CD8-positive, alpha-beta memory T cell (primary cell): ENCODE results near the gene RPS10. TPM values are rescaled to one million over a fixed set of nuclear protein-coding genes. Genes with fewer than 3 reads are reported as not detected.
"Not testable (repeated sequence)": the region's sequence is repeated elsewhere in the genome, so short reads cannot be mapped to it uniquely, and the experiment has no call there.

Source experiments
- CTCF ChIA-PET: fragments of 350-600 bp; sonication (Branson Sonifier 250); formaldehyde crosslinking; loops from one replicate; lab custom pipeline; 2021; ENCODE audit warnings: antibody characterized with exemption; lab: Charles Lee
- POLR2A ChIA-PET: fragments of 350-600 bp; sonication (Branson Sonifier 250); formaldehyde crosslinking; loops from one replicate; lab custom pipeline; 2021; ENCODE audit warnings: antibody characterized with exemption; lab: Charles Lee
- DNase-seq, 5 donors: peaks; one replicate each; pipeline versions ENCODE4 v3.0.0 to v3.0.0-alpha.2; 2020 to 2022; ENCODE audit warnings: mixed read lengths in 1 of 5
- H3K27ac ChIP-seq: one replicate; pipeline ENCODE4 v1.7.0; 2013; ENCODE audit warnings: low read depth, mild to moderate bottlenecking, low read length, moderate library complexity
- H3K27me3 ChIP-seq: 2 replicates; pipeline ENCODE4 v1.7.0; 2013; ENCODE audit warnings: low read length, mild to moderate bottlenecking; ENCODE audit not compliant: insufficient read depth, poor library complexity, severe bottlenecking
- H3K36me3 ChIP-seq: 2 replicates; pipeline ENCODE4 v1.7.0; 2013; ENCODE audit warnings: mild to moderate bottlenecking, low read length, moderate library complexity; ENCODE audit not compliant: insufficient read depth
- H3K4me1 ChIP-seq: 2 replicates; pipeline ENCODE4 v1.7.0; 2013; ENCODE audit warnings: mild to moderate bottlenecking, low read length, moderate library complexity; ENCODE audit not compliant: insufficient read depth
- H3K4me3 ChIP-seq: 2 replicates; pipeline ENCODE4 v1.7.0; 2013; ENCODE audit warnings: mild to moderate bottlenecking, low read length
- H3K9me3 ChIP-seq: 2 replicates; pipeline ENCODE4 v1.7.0; 2013; ENCODE audit warnings: mild to moderate bottlenecking, low read length
- H3K27ac Mint-ChIP-seq, 8 donors: one replicate each; pipeline ENCODE4 v1.8.0; 2020 to 2021; ENCODE audit warnings: mixed read lengths in 8 of 8, mild to moderate bottlenecking in 6 of 8, inconsistent platforms in 3 of 8, moderate library complexity in 3 of 8
- H3K27me3 Mint-ChIP-seq, 2 donors: one replicate each; pipeline ENCODE4 v1.8.0; 2020 to 2021; ENCODE audit warnings: mixed read lengths in 2 of 2, mild to moderate bottlenecking in 1 of 2, moderate library complexity in 1 of 2
- H3K36me3 Mint-ChIP-seq, 3 donors: one replicate each; pipeline ENCODE4 v1.8.0; 2020 to 2021; ENCODE audit warnings: mixed read lengths in 3 of 3, inconsistent platforms in 1 of 3, mild to moderate bottlenecking in 1 of 3
- H3K4me1 Mint-ChIP-seq, 3 donors: one replicate each; pipeline ENCODE4 v1.8.0; 2020 to 2021; ENCODE audit warnings: mixed read lengths in 3 of 3, inconsistent platforms in 1 of 3, mild to moderate bottlenecking in 1 of 3
- H3K4me3 Mint-ChIP-seq, 7 donors: one replicate each; pipeline ENCODE4 v1.8.0; 2020 to 2021; ENCODE audit warnings: mixed read lengths in 7 of 7, mild to moderate bottlenecking in 6 of 7, moderate library complexity in 4 of 7, inconsistent platforms in 2 of 7
- H3K9me3 Mint-ChIP-seq, 5 donors: one replicate each; pipeline ENCODE4 v1.8.0; 2020 to 2022; ENCODE audit warnings: mixed read lengths in 5 of 5, mild to moderate bottlenecking in 3 of 5, moderate library complexity in 2 of 5, inconsistent platforms in 1 of 5
- polyA plus RNA-seq: library from polyadenylated mRNA; unstranded; fragments of 300-500 nt; fragmentation: Illumina TruSeq; gene quantifications from one replicate; pipeline ENCODE4 v1.2.3, GENCODE V29; 2021
- total RNA-seq, 2 experiments: library from RNA; stranded (reverse); gene quantifications; one replicate each; pipeline ENCODE4 v1.2.3, GENCODE V29; 2021

The RPS10 gene
- total and polyA plus RNA-seq, 3 experiments from 2014 or later, result 1,462 to 2,032 (median 1,999) TPM

GRCh38 chr6:34373511-34373910, 52.4 kb downstream of the RPS10 start:
- Mint-ChIP-seq H3K9me3 (no peaks in the 10 kb centered on the region), H3K36me3 (peaks cover 0 to 8% (median 0%) of the 10 kb centered on the region in 3 donors), H3K27me3 (no peaks in the 10 kb centered on the region), H3K27ac (no peak overlapping the region), H3K4me1 (peaks cover 17 to 27% (median 24%) of the 10 kb centered on the region in 3 donors), H3K4me3 (no peak overlapping the region)
- H3K4me1 ChIP-seq, result peaks cover 6% of the 10 kb centered on the region
- POLR2A ChIA-PET, result no interaction called here
- no peak overlapping the region for H3K4me3 ChIP-seq
- CTCF ChIA-PET, result no interaction called here
- no peak overlapping the region for H3K27ac ChIP-seq
- no peaks in the 10 kb centered on the region for H3K36me3 ChIP-seq
- no peaks in the 10 kb centered on the region for H3K27me3 ChIP-seq
- DNase-seq, result no peak
- H3K9me3 ChIP-seq, result no peaks in the 10 kb centered on the region

GRCh38 chr6:34371865-34372264, 54.0 kb downstream of the RPS10 start:
- DNase-seq, H3K36me3 Mint-ChIP-seq, H3K36me3 ChIP-seq, H3K27me3 ChIP-seq, H3K4me3 ChIP-seq, H3K9me3 ChIP-seq, CTCF ChIA-PET, POLR2A ChIA-PET, H3K9me3 Mint-ChIP-seq, H3K27me3 Mint-ChIP-seq, H3K27ac ChIP-seq, H3K4me3 Mint-ChIP-seq, H3K4me1 ChIP-seq: not testable (repeated sequence)
- H3K27ac Mint-ChIP-seq, result peak overlapping the region in 1 of 8 donors; percentile 32
- H3K4me1 Mint-ChIP-seq, result peaks cover 22 to 31% (median 28%) of the 10 kb centered on the region in 3 donors

DNA sequence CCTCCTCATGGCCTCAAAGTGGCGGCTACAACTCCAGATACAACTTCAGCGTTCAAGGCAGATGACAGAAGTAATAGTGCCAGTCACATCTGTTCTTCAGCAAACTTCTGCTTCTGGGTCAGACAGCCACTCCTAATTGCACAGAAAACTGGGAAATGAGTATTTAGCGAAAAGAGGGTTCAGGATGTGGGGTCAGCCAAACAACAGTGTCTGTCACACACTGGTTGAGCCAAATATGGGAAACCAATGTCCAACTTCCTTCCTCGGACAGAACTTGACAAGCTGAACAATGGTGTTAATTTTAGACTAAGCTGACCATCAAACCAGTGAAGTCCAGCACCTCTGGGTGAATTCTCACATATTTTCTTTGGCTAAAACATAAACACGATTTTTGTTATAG, 55.5 kb downstream of the RPS10 start:
- Histone ChIP-seq H3K27me3 (no peaks in the 10 kb centered on the region), H3K27ac (no peak overlapping the region), H3K36me3 (no peaks in the 10 kb centered on the region), H3K4me1 (peaks cover 6% of the 10 kb centered on the region), H3K4me3 (no peak overlapping the region), H3K9me3 (no peaks in the 10 kb centered on the region)
- Mint-ChIP-seq H3K9me3 (no peaks in the 10 kb centered on the region), H3K36me3 (peaks cover 0 to 9% (median 0%) of the 10 kb centered on the region in 3 donors), H3K4me3 (no peak overlapping the region), H3K27me3 (no peaks in the 10 kb centered on the region), H3K27ac (peak overlapping the region in 1 of 8 donors; percentile 77), H3K4me1 (peaks cover 24 to 38% (median 30%) of the 10 kb centered on the region in 3 donors)
- POLR2A ChIA-PET, result no interaction called here
- CTCF ChIA-PET, result no interaction called here
- no peak for DNase-seq

DNA sequence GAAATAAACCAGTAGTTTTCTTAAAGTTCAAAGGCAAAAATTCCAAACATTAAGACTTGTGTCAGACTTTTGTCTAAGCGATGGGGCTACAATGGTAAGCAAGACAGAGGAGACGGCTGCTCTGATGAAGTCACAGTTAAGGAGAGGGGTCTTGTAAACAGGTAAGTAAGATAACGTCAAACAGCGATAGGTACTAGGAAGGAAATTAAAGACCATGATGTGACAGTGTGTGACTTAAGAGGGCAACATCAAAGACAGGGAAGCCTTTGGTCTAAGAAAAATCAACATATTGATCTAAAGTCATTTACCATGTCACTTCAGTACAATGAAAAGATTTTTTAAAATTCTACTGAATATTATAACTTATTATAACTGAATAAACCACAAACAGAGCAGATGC, 56.5 kb downstream of the RPS10 start:
- no peaks in the 10 kb centered on the region for H3K9me3 ChIP-seq
- Mint-ChIP-seq H3K27ac (peak overlapping the region in 4 of 8 donors; percentile 1 to 43 (median 4)), H3K36me3 (peaks cover 0 to 9% (median 0%) of the 10 kb centered on the region in 3 donors), H3K27me3 (no peaks in the 10 kb centered on the region), H3K4me3 (no peak overlapping the region), H3K9me3 (no peaks in the 10 kb centered on the region), H3K4me1 (peaks cover 25 to 42% (median 35%) of the 10 kb centered on the region in 3 donors)
- H3K27me3 ChIP-seq, result no peaks in the 10 kb centered on the region
- H3K36me3 ChIP-seq, result no peaks in the 10 kb centered on the region
- no peak overlapping the region for H3K27ac ChIP-seq
- ChIA-PET POLR2A (no interaction called here), CTCF (no interaction called here)
- peak in 1 of 5 donors; percentile 12 for DNase-seq
- no peak overlapping the region for H3K4me3 ChIP-seq
- peaks cover 6% of the 10 kb centered on the region for H3K4me1 ChIP-seq

Other genes starting within 250 kb of the RPS10 start
- 100 to 1,000 TPM; 490 to 506 TPM for gene HMGA1, start 189.2 kb downstream of the RPS10 start, total RNA-seq
- 33.1 TPM for gene HMGA1, start 189.2 kb downstream of the RPS10 start, polyA plus RNA-seq
- gene SMIM29, start 177.1 kb downstream of the RPS10 start, total RNA-seq, result 10 to 100 TPM; 23.0 to 26.0 TPM
- 62.5 TPM for gene SMIM29, start 177.1 kb downstream of the RPS10 start, polyA plus RNA-seq
- 10 to 100 TPM; 16.6 to 16.8 TPM for gene NUDT3, start 33.4 kb downstream of the RPS10 start, total RNA-seq
- 9.7 TPM for gene NUDT3, start 33.4 kb downstream of the RPS10 start, polyA plus RNA-seq
- under 1 TPM; 0.64 to 0.70 TPM for gene PACSIN1, start 40.0 kb upstream of the RPS10 start, total RNA-seq
- 5.6 TPM for gene PACSIN1, start 40.0 kb upstream of the RPS10 start, polyA plus RNA-seq
- gene SPDEF, start 130.3 kb upstream of the RPS10 start, total RNA-seq, result not detected
- gene SPDEF, start 130.3 kb upstream of the RPS10 start, polyA plus RNA-seq, result not detected